Purkinje cell (primary cell): ENCODE measurements around the gene CCNJL. TPM values are rescaled to one million over a fixed set of nuclear protein-coding genes. Genes with fewer than 3 reads are reported as not detected.

Source experiments
- polyA plus RNA-seq: library from polyadenylated mRNA; unstranded; fragments of >200 nt; fragmentation: Nextera tagmentation; gene quantifications from 2 replicates; pipeline ENCODE4 v1.2.1, GENCODE V29; 2014

Gene CCNJL, protein sequence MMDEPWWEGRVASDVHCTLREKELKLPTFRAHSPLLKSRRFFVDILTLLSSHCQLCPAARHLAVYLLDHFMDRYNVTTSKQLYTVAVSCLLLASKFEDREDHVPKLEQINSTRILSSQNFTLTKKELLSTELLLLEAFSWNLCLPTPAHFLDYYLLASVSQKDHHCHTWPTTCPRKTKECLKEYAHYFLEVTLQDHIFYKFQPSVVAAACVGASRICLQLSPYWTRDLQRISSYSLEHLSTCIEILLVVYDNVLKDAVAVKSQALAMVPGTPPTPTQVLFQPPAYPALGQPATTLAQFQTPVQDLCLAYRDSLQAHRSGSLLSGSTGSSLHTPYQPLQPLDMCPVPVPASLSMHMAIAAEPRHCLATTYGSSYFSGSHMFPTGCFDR
- 0.36 and 0.77 TPM in 2 replicates for polyA plus RNA-seq

DNA sequence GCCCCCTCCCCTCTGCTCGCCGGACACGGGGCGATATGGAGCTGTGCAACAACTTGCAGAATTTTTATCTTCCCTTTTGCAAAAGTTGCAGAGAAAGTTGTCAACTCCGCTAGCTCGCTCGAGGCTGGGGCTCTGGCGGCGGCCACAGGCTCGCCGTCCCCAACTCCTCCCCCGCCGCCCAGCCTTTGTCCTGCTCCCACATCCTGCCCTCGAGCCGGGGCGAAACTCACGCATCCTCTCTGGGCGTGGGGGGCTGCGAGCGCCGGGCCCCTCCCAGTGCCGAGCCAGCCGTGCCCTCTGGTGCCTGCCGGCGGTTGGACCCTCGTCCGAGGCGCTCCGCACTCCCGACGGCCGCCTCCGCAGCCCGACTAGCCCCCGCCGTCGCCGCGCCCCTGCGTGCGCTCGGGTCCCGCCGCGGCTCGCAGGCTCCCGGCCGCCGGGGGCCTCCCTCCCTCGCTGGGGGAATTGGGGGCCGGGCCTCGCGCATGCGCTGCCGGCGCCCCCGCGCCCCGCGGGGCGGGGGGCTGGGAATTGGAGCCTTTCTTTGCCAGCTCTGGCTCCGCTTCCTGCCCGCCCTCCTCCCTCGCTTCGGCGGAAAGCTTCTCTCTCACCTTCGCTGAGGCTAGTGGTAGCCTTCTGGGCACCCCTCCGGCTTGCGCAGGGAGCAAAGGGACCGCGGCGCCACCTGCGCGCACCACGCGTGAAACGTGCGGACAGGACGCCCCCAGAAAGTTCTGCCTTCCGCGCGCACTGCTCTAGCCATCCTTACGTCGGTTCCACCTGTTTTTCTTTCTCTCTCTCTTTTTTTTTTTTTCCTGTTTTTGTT is at the start of gene CCNJL:
CCNJL (minus strand) TSS at position 431 of the 826 bp plus-strand sequence. CDS start 641 bp downstream, outside the sequence.

DNA sequence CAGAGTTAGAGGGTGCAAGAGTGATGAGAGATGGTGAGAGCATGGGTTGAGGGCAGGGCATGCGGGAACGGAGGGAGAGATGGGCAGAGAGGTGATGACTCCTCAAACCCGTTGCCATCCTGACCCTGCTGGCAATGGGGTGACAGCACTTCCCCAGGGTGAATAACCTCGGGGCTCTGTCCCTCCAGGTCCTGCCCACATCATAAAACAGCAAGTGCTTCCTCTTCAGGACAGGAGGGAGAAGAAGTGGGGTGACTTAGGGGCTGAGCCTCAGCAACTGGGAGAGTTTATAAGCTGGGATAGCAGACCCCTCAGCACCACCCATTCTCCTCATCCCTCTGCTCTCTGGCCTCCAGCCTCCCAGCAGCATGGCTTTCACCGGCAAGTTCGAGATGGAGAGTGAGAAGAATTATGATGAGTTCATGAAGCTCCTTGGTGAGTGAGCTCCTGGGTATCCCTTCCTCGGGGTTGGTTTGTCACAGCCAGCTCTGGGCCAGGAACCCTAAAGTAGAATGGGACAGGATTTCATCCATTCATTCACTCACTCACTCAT is 83.1 kb downstream of the CCNJL start, which contains the start of gene FABP6:
FABP6 (plus strand) TSS at position 317 of the 553 bp plus-strand sequence; CDS start at position 369, 52 bp downstream.

Other genes with a start within 250 kb of the CCNJL start
- gene PWWP2A, start 193.1 kb downstream of the CCNJL start, polyA plus RNA-seq: 14.5 and 15.1 TPM in 2 replicates
- gene FABP6, start 83.1 kb downstream of the CCNJL start, polyA plus RNA-seq: 67.3 and 94.0 TPM in 2 replicates
- 2.4 and 4.7 TPM in 2 replicates for gene C1QTNF2, start 58.1 kb upstream of the CCNJL start, polyA plus RNA-seq
- gene FAM200C, start 87.5 kb upstream of the CCNJL start, polyA plus RNA-seq: 3.8 and 8.1 TPM in 2 replicates
- 124 and 160 TPM in 2 replicates for gene SLU7, start 106.5 kb upstream of the CCNJL start, polyA plus RNA-seq
- gene PTTG1, start 109.3 kb upstream of the CCNJL start, polyA plus RNA-seq: 6.4 and 6.5 TPM in 2 replicates